Kidney epithelial cell (primary cell): ENCODE results near the gene RELT. TPM values are rescaled to one million over a fixed set of nuclear protein-coding genes. Genes with fewer than 3 reads are reported as not detected.

Source experiments
- DNase-seq: peaks from one replicate; pipeline ENCODE4 v3.0.0-alpha.2; 2010; ENCODE audit warnings: low read depth
- H3K27me3 ChIP-seq: 2 replicates; pipeline ENCODE4 v1.6.0; 2011; ENCODE audit warnings: low read length; ENCODE audit not compliant: control insufficient read depth, insufficient read depth
- H3K36me3 ChIP-seq: 2 replicates; pipeline ENCODE4 v1.5.1; 2011; ENCODE audit warnings: low read length; ENCODE audit not compliant: control insufficient read depth, insufficient read depth
- H3K4me3 ChIP-seq: 2 replicates; pipeline ENCODE4 v1.5.1; 2011; ENCODE audit warnings: low read depth, mild to moderate bottlenecking, control low read depth, low read length
- total RNA-seq: library from RNA; depleted of rRNA; stranded (reverse); fragments of >200 nt; gene quantifications from 2 replicates; pipeline ENCODE4 v1.2.3, GENCODE V29; 2015
- TF ChIP-seq, protein P1 (sequence below): IDR thresholded peaks from 2 replicates; pipeline ENCODE4 v1.5.1; 2011; ENCODE audit warnings: mild to moderate bottlenecking, moderate library complexity, low read length, control low read depth, inconsistent platforms; ENCODE audit not compliant: insufficient read depth, poor library complexity, severe bottlenecking

Gene RELT
- total RNA-seq, 1 donor from 2014 or later, result 8.0 TPM

DNA sequence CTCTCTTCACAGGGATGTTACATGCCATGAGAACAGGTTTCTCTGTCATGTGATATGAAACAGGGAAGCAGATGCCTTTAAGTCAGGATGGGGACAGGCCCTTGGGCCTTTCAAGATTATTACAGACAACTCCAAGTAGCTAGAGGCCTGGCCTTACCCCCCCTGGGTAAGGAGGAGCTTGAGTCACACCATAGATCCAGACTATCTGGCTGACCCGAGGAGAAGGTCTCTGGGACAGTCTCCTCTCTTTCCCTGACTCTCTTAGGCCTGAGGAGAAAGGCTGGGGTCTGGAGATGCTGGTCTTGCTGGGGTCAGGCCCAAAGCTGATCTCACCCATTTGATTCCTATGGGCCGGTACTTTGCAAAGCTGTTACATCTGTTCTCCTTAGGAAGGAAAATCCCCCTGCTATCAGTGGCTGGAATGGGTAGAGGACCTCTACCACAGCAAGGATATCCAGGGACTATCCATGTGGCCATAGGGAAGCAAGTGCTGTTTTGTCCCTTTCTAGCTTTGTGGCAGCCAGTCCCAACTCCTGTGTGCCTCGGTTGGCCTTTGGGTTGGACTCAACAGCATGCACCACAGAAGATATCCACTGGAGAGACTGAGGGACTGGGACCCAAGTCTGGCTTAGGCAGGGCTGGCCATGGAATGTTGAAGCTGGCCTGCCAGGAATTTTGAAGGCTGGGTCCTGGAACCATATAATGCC, 25.2 kb downstream of the RELT start:
- DNase-seq, result no peak
- H3K27me3 ChIP-seq, result no peaks in the 10 kb centered on the region
- TF ChIP-seq, protein P1, sequence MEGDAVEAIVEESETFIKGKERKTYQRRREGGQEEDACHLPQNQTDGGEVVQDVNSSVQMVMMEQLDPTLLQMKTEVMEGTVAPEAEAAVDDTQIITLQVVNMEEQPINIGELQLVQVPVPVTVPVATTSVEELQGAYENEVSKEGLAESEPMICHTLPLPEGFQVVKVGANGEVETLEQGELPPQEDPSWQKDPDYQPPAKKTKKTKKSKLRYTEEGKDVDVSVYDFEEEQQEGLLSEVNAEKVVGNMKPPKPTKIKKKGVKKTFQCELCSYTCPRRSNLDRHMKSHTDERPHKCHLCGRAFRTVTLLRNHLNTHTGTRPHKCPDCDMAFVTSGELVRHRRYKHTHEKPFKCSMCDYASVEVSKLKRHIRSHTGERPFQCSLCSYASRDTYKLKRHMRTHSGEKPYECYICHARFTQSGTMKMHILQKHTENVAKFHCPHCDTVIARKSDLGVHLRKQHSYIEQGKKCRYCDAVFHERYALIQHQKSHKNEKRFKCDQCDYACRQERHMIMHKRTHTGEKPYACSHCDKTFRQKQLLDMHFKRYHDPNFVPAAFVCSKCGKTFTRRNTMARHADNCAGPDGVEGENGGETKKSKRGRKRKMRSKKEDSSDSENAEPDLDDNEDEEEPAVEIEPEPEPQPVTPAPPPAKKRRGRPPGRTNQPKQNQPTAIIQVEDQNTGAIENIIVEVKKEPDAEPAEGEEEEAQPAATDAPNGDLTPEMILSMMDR, result no peak
- H3K4me3 ChIP-seq, result no peak overlapping the region
- no peaks in the 10 kb centered on the region for H3K36me3 ChIP-seq

DNA sequence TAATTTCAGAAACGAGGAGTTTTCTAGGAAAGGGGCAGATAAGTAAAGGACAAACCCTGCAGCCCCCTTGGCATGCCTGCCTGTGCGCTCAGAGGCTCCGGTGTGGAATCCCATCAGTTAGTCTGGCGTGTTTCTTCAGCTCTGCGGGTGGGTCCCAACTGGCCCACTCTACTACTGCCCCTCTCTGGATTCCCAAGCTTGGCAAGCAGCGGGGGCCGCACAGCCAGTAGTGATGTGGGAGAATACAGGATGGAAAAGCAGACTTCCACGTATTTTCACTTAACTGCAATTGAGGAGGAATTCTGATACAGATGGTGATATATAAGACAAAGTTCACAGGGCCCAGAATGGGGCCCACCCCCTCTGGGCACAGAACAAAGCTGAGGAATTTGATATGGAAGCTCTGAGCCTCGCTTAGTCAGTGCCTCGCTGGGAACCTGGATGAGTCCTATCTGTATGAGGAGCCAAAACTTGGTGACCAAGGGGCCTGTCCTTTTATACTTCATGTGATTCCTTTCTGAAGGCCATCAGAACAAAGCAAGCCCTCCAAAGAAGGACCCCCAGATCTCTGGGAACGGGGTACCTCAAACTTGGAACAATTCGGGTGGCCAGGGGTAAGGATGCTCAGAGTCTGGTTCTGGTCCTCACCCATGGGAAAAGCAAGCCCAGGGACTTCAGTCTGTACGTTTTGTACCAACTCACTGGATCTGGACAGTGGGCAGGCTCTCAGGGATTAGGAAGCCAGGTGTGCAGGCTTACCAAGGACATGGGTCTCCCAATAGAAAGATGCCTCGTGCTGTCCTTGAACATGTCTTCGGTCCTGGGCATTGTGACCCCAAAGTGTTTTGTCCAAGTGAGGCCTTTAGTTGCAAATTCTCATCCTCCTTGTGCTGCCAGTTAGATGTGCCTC, 26.0 kb downstream of the RELT start:
- TF ChIP-seq, protein P1, result no peak
- DNase-seq, result no peak
- Histone ChIP-seq H3K4me3 (no peak overlapping the region), H3K36me3 (no peaks in the 10 kb centered on the region), H3K27me3 (no peaks in the 10 kb centered on the region)

DNA sequence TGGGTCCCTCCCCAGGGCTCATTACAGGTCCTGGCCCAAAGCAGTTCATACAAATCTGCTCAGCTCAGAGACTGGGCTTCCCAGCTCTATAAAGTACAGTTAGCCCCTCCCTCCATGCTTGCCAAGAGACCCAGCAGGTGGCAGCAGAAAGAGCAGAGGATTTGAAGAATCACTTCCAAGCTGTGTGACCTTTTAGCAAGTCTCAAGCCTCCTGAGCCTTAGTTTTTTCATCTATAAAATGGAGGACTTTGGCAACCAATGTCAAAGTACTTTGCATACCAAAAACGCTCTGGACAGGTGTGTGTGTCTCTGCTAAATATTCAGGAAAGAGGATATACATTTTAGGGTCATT, 26.6 kb downstream of the RELT start:
- Histone ChIP-seq H3K4me3 (no peak overlapping the region), H3K36me3 (peaks cover 2% of the 10 kb centered on the region), H3K27me3 (no peaks in the 10 kb centered on the region)
- DNase-seq, result no peak
- TF ChIP-seq, protein P1, result peak; percentile 40

DNA sequence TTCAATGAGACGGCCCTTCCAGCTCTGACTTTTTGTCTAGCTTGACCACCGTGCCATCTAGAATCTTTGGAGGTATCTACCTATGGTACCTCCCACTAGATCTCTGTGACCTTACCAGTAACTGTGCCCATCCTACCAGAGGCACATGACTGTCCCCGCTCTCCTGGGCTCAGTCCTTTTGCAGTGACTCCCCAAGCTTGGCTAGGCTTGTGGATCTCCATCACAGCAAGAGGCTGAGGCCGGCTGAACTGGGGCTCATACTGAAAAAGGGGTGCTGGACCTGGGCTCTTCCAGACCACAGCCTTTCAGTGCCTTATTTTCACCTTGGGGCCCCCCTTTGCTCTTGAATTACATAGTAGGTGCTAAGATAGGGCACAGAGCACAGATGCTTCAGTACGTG, 27.3 kb downstream of the RELT start:
- TF ChIP-seq, protein P1, result no peak
- Histone ChIP-seq H3K27me3 (no peaks in the 10 kb centered on the region), H3K36me3 (peaks cover 2% of the 10 kb centered on the region), H3K4me3 (no peak overlapping the region)
- no peak for DNase-seq

DNA sequence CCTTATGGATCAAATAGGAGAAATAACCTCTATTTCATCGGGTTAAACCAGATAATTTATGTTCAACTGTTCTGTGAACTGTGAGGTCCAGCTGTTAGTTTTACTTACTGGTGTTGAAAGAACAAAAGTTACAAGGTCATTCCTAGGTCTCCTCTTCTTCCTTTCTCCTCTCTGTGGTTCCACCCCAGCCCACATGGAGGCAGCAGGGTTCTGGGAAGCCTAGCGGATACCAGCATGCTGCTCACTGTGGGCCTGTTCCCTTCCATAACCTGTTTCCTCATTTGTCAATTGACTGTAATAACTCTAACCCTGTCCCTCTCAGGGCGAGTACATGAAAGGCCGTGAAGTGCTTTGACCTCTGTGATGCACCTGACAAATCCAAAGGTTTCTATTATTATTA, 27.8 kb downstream of the RELT start:
- TF ChIP-seq, protein P1, result peak; percentile 47
- DNase-seq, result no peak
- Histone ChIP-seq H3K36me3 (peaks cover 2% of the 10 kb centered on the region), H3K27me3 (no peaks in the 10 kb centered on the region), H3K4me3 (no peak overlapping the region)
